Stimulated activated CD8-positive, alpha-beta memory T cell treated with anti-CD3 and anti-CD28 coated beads, Interleukin-15, amount 100 ng/mL, for 24 hours (primary cell): Measurements from ENCODE around the gene TMEM179B.
"Not testable (repeated sequence)": the region's sequence is repeated elsewhere in the genome, so short reads cannot be mapped to it uniquely, and the experiment has no call there.

Experiments
- DNase-seq: peaks from one replicate; pipeline ENCODE4 v3.0.0-alpha.2; 2020; ENCODE audit warnings: low read depth

Gene TMEM179B

GRCh38 chr11:62787005-62787759, at the start of gene TMEM179B:
TSS of gene TMEM179B (plus strand) at chr11:62787402. CDS start at chr11:62787432, 30 bp downstream.
- peak; percentile 97 for DNase-seq

DNA sequence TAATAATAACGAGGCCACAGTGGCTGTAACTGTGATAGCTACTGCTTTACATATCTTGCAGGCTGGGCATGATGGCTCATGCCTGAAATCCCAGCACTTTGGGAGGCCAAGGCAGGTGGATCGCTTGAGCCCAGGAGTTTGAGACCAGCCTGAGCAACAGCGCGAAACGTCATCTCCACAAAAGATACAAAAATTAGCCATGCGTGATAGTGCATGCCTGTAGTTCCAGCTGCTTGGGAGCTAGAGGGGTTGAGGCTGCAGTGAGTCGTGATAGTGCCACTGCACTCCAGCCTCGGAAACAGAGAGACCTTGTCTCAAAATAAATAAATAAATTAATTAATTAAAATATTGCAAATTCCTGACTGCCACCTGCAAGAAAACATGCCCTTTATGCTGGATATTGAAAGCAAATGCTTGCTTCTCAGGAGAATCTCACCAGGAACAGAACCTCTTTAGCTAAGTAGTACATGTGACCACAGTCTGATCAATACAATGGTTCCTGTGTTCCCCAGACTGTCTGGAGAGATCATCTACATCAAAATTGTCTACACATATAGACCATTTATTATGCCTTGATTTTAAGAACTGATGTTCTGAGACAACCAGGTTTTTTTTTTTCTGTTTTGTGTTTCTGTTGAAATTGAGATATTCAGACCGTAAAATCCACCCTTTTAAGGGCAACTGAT, 39.6 kb upstream of the TMEM179B start:
- DNase-seq: no peak

DNA sequence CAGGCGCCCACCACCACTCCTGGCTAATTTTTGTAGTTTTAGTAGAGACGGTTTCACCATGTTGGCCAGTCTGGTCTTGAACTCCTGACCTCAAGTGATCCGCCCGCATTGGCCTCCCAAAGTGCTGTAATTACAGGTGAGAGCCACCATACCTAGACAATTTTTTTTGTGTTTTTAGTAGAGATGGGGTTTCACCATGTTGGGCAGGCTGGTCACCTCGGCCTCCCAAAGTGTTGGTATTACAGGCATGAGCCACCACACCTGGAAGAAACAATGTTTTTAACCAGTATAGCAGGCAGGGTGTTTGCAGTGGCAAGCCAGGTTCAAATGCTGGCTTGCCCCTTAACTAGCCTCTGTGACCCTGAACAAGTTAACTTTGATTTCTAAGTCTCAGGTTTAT, 37.3 kb upstream of the TMEM179B start:
- DNase-seq: not testable (repeated sequence)

- no peak for DNase-seq
Observed at GRCh38 chr11:62752177-62752785, 34.9 kb upstream of the TMEM179B start.

DNA sequence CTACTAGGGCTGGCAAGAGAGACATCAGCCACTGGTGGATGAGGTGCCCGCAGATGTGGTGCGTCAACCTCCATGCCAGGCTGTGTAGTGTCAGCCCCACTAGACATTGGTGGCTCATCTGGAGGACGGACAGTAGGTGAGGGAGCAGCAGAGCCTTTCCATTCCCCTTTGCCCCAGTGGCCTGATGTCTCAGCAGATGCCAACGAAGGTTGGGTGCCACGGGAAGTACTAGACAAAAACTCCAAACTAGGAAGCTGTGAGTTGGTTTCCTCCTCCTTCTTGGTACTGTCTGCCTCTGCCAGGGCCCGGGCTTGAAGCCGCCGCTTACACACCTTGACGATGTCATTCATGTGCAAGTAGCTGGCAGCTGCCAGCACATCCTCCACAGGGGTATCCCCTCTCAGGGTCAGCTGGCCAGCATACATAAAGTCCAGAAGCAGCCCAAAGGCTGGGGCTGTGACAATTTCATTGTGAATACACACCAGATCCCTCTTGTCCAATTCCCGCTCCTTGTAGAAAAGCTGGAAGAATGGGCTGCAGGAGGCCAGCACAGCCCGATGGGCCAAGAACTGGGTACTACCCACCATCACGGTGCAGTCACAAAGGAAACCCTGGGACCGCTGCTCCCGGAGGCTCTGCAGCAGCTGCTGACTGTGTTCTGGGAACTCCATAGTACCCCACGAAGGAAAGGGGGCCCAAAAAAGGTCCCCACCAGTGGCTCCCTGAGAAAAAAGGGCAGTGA, 34.0 kb upstream of the TMEM179B start:
- DNase-seq: no peak

- peak; percentile 92 for DNase-seq
Observed at GRCh38 chr11:62753736-62754603, 33.2 kb upstream of the TMEM179B start, which contains the start of gene ZBTB3. TSS of gene ZBTB3 (minus strand) at chr11:62754160. CDS start at chr11:62753664, 496 bp downstream.

DNA sequence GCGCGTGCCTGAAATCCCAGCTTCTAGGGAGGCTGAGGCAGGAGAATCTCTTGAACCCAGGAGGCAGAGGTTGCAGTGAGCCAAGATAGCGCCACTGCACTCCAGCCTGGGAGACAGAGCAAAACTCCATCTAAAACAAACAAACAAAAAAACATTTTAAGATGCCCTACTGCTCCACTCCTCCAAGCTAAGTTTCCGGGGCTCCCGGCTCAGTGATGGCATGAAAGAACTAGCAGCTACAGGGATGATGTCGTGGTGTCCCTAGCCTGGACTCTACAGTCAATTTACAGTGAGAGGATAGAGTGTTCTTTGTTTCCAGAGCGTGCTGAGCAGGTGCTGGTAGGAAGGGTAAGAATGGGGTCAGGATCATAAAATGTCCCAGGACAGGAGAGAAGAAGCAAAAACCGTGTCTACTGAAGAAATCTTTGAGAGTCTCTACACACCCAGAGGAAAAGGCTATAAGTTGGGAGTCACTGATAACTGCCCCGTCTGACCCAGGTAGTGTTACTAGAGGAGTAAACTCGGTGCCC, 32.1 kb upstream of the TMEM179B start:
- no peak for DNase-seq

- no peak for DNase-seq
Observed at GRCh38 chr11:62757846-62758788, 29.1 kb upstream of the TMEM179B start.

DNA sequence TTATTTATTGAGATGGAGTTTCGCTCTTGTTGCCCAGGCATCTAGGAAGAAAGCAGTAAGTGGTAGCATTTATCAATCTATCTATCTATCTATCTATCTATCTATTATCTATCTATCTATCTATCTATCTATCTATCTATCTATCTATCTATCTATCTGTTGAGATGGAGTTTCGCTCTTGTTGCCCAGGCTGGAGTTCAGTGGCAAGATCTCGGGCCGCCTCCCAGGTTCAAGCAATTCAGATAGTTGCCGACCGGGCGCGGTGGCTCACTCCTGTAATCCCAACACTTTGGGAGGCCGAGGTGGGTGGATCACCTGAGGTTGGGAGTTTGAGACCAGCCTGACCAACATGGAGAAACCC, 26.4 kb upstream of the TMEM179B start:
- not testable (repeated sequence) for DNase-seq

DNA sequence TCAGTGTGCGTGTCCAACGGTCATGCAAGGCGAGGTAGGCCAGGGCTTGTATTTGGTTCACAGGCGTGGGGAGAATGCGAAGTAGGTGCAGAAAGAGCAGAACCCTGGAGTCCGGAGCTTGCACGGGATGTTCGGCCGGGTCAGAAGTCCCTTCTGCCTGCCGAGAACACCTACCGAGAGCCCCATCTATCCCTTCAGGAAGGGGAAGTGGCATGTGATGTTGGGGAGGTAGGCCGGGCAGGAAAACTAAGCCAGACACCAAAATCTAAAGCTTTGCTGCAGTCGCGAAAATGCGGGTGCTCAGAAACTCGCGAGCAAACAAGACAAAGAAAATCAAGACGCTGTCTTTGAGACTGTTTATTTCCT, 16.4 kb upstream of the TMEM179B start:
- DNase-seq: no peak

GRCh38 chr11:62771144-62772021, 15.8 kb upstream of the TMEM179B start, which contains the start of gene TAF6L:
TSS of gene TAF6L (plus strand) at chr11:62771396. CDS start at chr11:62775784, 4,388 bp downstream.
- DNase-seq: peak; percentile 79

GRCh38 chr11:62774407-62774806, 12.8 kb upstream of the TMEM179B start:
- no peak for DNase-seq

GRCh38 chr11:62775646-62776045, 11.6 kb upstream of the TMEM179B start:
- no peak for DNase-seq

- DNase-seq: no peak
Observed at GRCh38 chr11:62777389-62777788, 9.8 kb upstream of the TMEM179B start.

DNA sequence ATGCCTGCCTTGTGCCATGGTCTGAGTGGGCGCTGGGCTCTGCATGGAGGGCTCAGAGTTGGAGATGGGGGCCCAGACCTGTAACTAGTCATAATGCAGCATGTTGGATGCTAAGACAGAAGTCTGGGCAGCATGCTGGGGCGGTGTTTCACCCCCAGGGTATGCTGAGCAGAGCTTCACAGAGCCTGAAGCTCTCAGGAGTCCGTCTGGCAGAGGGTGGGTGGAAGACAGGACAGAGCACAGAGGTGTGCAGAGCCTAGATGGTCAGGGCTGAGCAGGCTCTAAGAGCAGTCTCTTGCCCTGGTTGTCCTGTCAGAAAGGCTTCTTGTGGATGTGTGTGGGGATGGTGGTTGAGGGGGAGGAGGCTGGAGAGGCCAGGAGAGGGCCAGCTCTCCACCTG, 8.8 kb upstream of the TMEM179B start:
- no peak for DNase-seq

GRCh38 chr11:62782753-62783152, 4.4 kb upstream of the TMEM179B start:
- DNase-seq: no peak

GRCh38 chr11:62786318-62787004, 741 bp upstream of the TMEM179B start:
- peak; percentile 70 for DNase-seq

- DNase-seq: no peak
Observed at GRCh38 chr11:62788991-62789390, 1.8 kb downstream of the TMEM179B start.
